Measurements from ENCODE around the gene UQCRC1. TPM values are rescaled to one million over a fixed set of nuclear protein-coding genes. Genes with fewer than 3 reads are reported as not detected.

UQCRC1 gene
- total RNA-seq (2021) (313 to 326 TPM (median 323 TPM) in 3 replicates), Bru-seq, nascent RNA (percentile 78 among the genes with signal in this experiment)
- long read RNA-seq, experiment 1, transcript UQCRC1-201 (13 exons, 1,985 nt), result major isoform, 1,291 of 1,415 reads
- long read RNA-seq, experiment 1, partial matches to known transcripts, result 36 of 1,415 reads
- long read RNA-seq, experiment 1, other reads (novel, unspliced or antisense), result 88 of 1,415 reads
- long read RNA-seq, experiment 2, transcript UQCRC1-201 (13 exons, 1,985 nt), result major isoform, 198 of 347 reads
- long read RNA-seq, experiment 2, partial matches to known transcripts, result 77 of 347 reads
- long read RNA-seq, experiment 2, other reads (novel, unspliced or antisense), result 72 of 347 reads
- long read RNA-seq, experiment 3, transcript UQCRC1-201 (13 exons, 1,985 nt), result major isoform, 491 of 540 reads
- long read RNA-seq, experiment 3, partial matches to known transcripts, result 17 of 540 reads
- long read RNA-seq, experiment 3, other reads (novel, unspliced or antisense), result 32 of 540 reads

GRCh38 chr3:48609088-48610005 lies at the start of gene UQCRC1:
Gene UQCRC1, minus strand, starts transcription at chr3:48609646. Its CDS starts 26 bp downstream, at chr3:48609620.
- Mint-ChIP-seq H3K27ac (peak within 1 kb of the TSS; percentile 94), H3K27me3 (ENCODE audit: low read depth) (no peaks in the 10 kb centered on the region), H3K9me3 (no peaks in the 10 kb centered on the region), H3K36me3 (peaks cover 36% of the 10 kb centered on the region), H3K4me1 (peaks cover 11% of the 10 kb centered on the region), H3K4me3 (peak within 1 kb of the TSS; percentile 95)
- ChIA-PET POLR2A (interaction anchor here (0.6 to 2.2 kb wide), 5 partner anchors 13 to 133 kb away, joined by 3 to 11 read pairs (median 5); partner anchors contain the start of genes CELSR3 and SLC26A6), CTCF (interaction anchor here (0.6 to 3.1 kb wide), 13 partner anchors 15 to 245 kb away, joined by 3 to 33 read pairs (median 3); partner anchors contain the start of genes CELSR3 and SLC26A6)
- ATAC-seq, result peak; percentile 99
- peak; percentile 95 for DNase-seq (ENCODE audit: low spot score)
- TF ChIP-seq NFE2L1 (CRISPR knock-in tag; IDR thresholded peaks at IDR 0.05), result peak; percentile 55; the same call in 1 of the 2 replicates
- 0 out of 2 replicates have a peak, but pooled peaks have one; percentile 4 for TF ChIP-seq NFYB (CRISPR knock-in tag; conservative IDR thresholded peaks at IDR 0.05; ENCODE audit: low read depth)
- TF ChIP-seq, protein P1, sequence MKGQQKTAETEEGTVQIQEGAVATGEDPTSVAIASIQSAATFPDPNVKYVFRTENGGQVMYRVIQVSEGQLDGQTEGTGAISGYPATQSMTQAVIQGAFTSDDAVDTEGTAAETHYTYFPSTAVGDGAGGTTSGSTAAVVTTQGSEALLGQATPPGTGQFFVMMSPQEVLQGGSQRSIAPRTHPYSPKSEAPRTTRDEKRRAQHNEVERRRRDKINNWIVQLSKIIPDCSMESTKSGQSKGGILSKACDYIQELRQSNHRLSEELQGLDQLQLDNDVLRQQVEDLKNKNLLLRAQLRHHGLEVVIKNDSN (CRISPR knock-in tag; IDR thresholded peaks at IDR 0.05), result peak; percentile 38; the same call in 1 of the 2 replicates
- TF ChIP-seq TCF7 (CRISPR knock-in tag; IDR thresholded peaks at IDR 0.05; ENCODE audit: low read depth), result peak; percentile 77; the same call in 1 of the 2 replicates
- peak; percentile 90 for TF ChIP-seq SP1 (CRISPR knock-in tag; conservative IDR thresholded peaks at IDR 0.05)
- TF ChIP-seq TEAD1 (CRISPR knock-in tag; IDR thresholded peaks at IDR 0.05), result peak; percentile 93
- TF ChIP-seq, protein P2, sequence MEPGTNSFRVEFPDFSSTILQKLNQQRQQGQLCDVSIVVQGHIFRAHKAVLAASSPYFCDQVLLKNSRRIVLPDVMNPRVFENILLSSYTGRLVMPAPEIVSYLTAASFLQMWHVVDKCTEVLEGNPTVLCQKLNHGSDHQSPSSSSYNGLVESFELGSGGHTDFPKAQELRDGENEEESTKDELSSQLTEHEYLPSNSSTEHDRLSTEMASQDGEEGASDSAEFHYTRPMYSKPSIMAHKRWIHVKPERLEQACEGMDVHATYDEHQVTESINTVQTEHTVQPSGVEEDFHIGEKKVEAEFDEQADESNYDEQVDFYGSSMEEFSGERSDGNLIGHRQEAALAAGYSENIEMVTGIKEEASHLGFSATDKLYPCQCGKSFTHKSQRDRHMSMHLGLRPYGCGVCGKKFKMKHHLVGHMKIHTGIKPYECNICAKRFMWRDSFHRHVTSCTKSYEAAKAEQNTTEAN (CRISPR knock-in tag; IDR thresholded peaks at IDR 0.05), result peak; percentile 67
- no peak for TF ChIP-seq ZNF281 (CRISPR knock-in tag; IDR thresholded peaks at IDR 0.05)
- TF ChIP-seq JUN (CRISPR knock-in tag; IDR thresholded peaks at IDR 0.05), result 0 out of 2 replicates have a peak, but pooled peaks have one; percentile 19
- TF ChIP-seq SMAD3 (CRISPR knock-in tag; IDR thresholded peaks at IDR 0.05; ENCODE audit: borderline replicate concordance), result no peak; the same call in 1 of the 2 replicates
- TF ChIP-seq FOXK1 (CRISPR knock-in tag; IDR thresholded peaks at IDR 0.05), result peak; percentile 94
- no peak for TF ChIP-seq EMX1 (CRISPR knock-in tag; IDR thresholded peaks at IDR 0.05)
- TF ChIP-seq, protein P3, sequence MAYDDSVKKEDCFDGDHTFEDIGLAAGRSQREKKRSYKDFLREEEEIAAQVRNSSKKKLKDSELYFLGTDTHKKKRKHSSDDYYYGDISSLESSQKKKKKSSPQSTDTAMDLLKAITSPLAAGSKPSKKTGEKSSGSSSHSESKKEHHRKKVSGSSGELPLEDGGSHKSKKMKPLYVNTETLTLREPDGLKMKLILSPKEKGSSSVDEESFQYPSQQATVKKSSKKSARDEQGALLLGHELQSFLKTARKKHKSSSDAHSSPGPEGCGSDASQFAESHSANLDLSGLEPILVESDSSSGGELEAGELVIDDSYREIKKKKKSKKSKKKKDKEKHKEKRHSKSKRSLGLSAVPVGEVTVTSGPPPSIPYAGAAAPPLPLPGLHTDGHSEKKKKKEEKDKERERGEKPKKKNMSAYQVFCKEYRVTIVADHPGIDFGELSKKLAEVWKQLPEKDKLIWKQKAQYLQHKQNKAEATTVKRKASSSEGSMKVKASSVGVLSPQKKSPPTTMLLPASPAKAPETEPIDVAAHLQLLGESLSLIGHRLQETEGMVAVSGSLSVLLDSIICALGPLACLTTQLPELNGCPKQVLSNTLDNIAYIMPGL (CRISPR knock-in tag; IDR thresholded peaks at IDR 0.05), result peak; percentile 99
- TF ChIP-seq, protein P4, sequence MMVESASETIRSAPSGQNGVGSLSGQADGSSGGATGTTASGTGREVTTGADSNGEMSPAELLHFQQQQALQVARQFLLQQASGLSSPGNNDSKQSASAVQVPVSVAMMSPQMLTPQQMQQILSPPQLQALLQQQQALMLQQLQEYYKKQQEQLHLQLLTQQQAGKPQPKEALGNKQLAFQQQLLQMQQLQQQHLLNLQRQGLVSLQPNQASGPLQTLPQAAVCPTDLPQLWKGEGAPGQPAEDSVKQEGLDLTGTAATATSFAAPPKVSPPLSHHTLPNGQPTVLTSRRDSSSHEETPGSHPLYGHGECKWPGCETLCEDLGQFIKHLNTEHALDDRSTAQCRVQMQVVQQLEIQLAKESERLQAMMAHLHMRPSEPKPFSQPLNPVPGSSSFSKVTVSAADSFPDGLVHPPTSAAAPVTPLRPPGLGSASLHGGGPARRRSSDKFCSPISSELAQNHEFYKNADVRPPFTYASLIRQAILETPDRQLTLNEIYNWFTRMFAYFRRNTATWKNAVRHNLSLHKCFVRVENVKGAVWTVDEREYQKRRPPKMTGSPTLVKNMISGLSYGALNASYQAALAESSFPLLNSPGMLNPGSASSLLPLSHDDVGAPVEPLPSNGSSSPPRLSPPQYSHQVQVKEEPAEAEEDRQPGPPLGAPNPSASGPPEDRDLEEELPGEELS (CRISPR knock-in tag; IDR thresholded peaks at IDR 0.05), result peak; percentile 90
- TF ChIP-seq, protein P5, sequence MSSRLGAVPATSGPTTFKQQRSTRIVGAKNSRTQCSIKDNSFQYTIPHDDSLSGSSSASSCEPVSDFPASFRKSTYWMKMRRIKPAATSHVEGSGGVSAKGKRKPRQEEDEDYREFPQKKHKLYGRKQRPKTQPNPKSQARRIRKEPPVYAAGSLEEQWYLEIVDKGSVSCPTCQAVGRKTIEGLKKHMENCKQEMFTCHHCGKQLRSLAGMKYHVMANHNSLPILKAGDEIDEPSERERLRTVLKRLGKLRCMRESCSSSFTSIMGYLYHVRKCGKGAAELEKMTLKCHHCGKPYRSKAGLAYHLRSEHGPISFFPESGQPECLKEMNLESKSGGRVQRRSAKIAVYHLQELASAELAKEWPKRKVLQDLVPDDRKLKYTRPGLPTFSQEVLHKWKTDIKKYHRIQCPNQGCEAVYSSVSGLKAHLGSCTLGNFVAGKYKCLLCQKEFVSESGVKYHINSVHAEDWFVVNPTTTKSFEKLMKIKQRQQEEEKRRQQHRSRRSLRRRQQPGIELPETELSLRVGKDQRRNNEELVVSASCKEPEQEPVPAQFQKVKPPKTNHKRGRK (CRISPR knock-in tag; IDR thresholded peaks at IDR 0.05; ENCODE audit: borderline replicate concordance), result no peak
- TF ChIP-seq RORB (CRISPR knock-in tag; IDR thresholded peaks at IDR 0.05), result no peak
- TF ChIP-seq RELA (CRISPR knock-in tag; IDR thresholded peaks at IDR 0.05; ENCODE audit: borderline replicate concordance), result peak; percentile 83; the same call in 1 of the 2 replicates
- TF ChIP-seq MXD4 (CRISPR knock-in tag; IDR thresholded peaks at IDR 0.05; ENCODE audit: borderline replicate concordance), result no peak
- no peak for TF ChIP-seq ZNF416 (CRISPR knock-in tag; IDR thresholded peaks at IDR 0.05)
- TF ChIP-seq, protein P6, sequence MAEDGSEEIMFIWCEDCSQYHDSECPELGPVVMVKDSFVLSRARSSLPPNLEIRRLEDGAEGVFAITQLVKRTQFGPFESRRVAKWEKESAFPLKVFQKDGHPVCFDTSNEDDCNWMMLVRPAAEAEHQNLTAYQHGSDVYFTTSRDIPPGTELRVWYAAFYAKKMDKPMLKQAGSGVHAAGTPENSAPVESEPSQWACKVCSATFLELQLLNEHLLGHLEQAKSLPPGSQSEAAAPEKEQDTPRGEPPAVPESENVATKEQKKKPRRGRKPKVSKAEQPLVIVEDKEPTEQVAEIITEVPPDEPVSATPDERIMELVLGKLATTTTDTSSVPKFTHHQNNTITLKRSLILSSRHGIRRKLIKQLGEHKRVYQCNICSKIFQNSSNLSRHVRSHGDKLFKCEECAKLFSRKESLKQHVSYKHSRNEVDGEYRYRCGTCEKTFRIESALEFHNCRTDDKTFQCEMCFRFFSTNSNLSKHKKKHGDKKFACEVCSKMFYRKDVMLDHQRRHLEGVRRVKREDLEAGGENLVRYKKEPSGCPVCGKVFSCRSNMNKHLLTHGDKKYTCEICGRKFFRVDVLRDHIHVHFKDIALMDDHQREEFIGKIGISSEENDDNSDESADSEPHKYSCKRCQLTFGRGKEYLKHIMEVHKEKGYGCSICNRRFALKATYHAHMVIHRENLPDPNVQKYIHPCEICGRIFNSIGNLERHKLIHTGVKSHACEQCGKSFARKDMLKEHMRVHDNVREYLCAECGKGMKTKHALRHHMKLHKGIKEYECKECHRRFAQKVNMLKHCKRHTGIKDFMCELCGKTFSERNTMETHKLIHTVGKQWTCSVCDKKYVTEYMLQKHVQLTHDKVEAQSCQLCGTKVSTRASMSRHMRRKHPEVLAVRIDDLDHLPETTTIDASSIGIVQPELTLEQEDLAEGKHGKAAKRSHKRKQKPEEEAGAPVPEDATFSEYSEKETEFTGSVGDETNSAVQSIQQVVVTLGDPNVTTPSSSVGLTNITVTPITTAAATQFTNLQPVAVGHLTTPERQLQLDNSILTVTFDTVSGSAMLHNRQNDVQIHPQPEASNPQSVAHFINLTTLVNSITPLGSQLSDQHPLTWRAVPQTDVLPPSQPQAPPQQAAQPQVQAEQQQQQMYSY (CRISPR knock-in tag; IDR thresholded peaks at IDR 0.05), result no peak; the same call in none of the 2 replicates

Measured in WTC11 (cell line).